ENCODE measurements around the gene LGALS9C. TPM values are rescaled to one million over a fixed set of nuclear protein-coding genes. Genes with fewer than 3 reads are reported as not detected.
"Not testable (repeated sequence)": the region's sequence is repeated elsewhere in the genome, so short reads cannot be mapped to it uniquely, and the experiment has no call there.

LGALS9C gene
- total and polyA plus RNA-seq, 2 of the 4 experiments (the other 2 are of a cell fraction): not detected

- H3K27me3 ChIP-seq (ENCODE audit: control insufficient read depth, insufficient read depth, low read length); H4K8ac ChIP-seq (ENCODE audit: low read depth in 2 of 2, low read length in 2 of 2); CTCF ChIA-PET; H4K20me1 ChIP-seq (ENCODE audit: insufficient read depth, low read length); H2BK15ac ChIP-seq (ENCODE audit: low read depth, low read length); H2AFZ ChIP-seq (replicated peaks; ENCODE audit: low read length, poor library complexity); ATAC-seq (ENCODE audit: low read depth); H3K36me3 ChIP-seq (ENCODE audit: control insufficient read depth, insufficient read depth, low read length); H3K4me1 ChIP-seq (ENCODE audit: control insufficient read depth, insufficient read depth, low read length); H2BK120ac ChIP-seq (ENCODE audit: low read depth, low read length); H3K4me2 ChIP-seq (ENCODE audit: low read depth, low read length); H2AK9ac ChIP-seq (replicated peaks; ENCODE audit: low read depth, low read length, poor library complexity); H4K91ac ChIP-seq (ENCODE audit: insufficient read depth, low read depth, low read length); BruUV-seq (replicated peaks); POLR2A ChIA-PET (ENCODE audit: unreplicated experiment); H3K9ac ChIP-seq (ENCODE audit: low read depth, low read length); H3K27ac ChIP-seq (ENCODE audit: insufficient read depth, low read length); H3K56ac ChIP-seq (ENCODE audit: extremely low read depth, insufficient read depth, low read length); in situ Hi-C loops (cut with MboI; ENCODE audit: low sequenced_read_pairs); H3K9me3 ChIP-seq (ENCODE audit: control insufficient read depth, insufficient read depth, low read length); H3K79me1 ChIP-seq (ENCODE audit: low read depth in 1 of 2, low read length in 2 of 2); H2AK5ac ChIP-seq (ENCODE audit: low read depth, low read length); H2BK5ac ChIP-seq (ENCODE audit: low read depth, low read length, poor library complexity, severe bottlenecking); H2BK20ac ChIP-seq (ENCODE audit: low read depth, low read length); H3K4ac ChIP-seq (ENCODE audit: low read depth, low read length); H3K18ac ChIP-seq (ENCODE audit: low read depth, low read length); intact Hi-C loops (cut with micrococcal nuclease); DNase-seq; H3K14ac ChIP-seq (replicated peaks; ENCODE audit: low read depth, low read length); H3K9me1 ChIP-seq (ENCODE audit: insufficient read depth, low read length); H3K4me3 ChIP-seq (ENCODE audit: insufficient read depth, low read depth, low read length); H3K23ac ChIP-seq (ENCODE audit: low read depth, low read length); H4K5ac ChIP-seq (ENCODE audit: low read depth, low read length); dilution Hi-C loops (cut with HindIII; ENCODE audit: low sequenced_read_pairs, unreplicated experiment): not testable (repeated sequence)
Measured at GRCh38 chr17:18530405-18530804, 53.8 kb downstream of the LGALS9C start.

- H3K9ac ChIP-seq (ENCODE audit: low read depth, low read length); H4K20me1 ChIP-seq (ENCODE audit: insufficient read depth, low read length); H2BK20ac ChIP-seq (ENCODE audit: low read depth, low read length); H3K56ac ChIP-seq (ENCODE audit: extremely low read depth, insufficient read depth, low read length); H3K27ac ChIP-seq (ENCODE audit: insufficient read depth, low read length); H2AK9ac ChIP-seq (replicated peaks; ENCODE audit: low read depth, low read length, poor library complexity); H2BK5ac ChIP-seq (ENCODE audit: low read depth, low read length, poor library complexity, severe bottlenecking); H2BK15ac ChIP-seq (ENCODE audit: low read depth, low read length); BruUV-seq (replicated peaks); H4K91ac ChIP-seq (ENCODE audit: insufficient read depth, low read depth, low read length); H3K18ac ChIP-seq (ENCODE audit: low read depth, low read length); H3K79me1 ChIP-seq (ENCODE audit: low read depth in 1 of 2, low read length in 2 of 2); H2AK5ac ChIP-seq (ENCODE audit: low read depth, low read length); intact Hi-C loops (cut with micrococcal nuclease); H3K27me3 ChIP-seq (ENCODE audit: control insufficient read depth, insufficient read depth, low read length); in situ Hi-C loops (cut with MboI; ENCODE audit: low sequenced_read_pairs); H2BK120ac ChIP-seq (ENCODE audit: low read depth, low read length); POLR2A ChIA-PET (ENCODE audit: unreplicated experiment); H3K4me1 ChIP-seq (ENCODE audit: control insufficient read depth, insufficient read depth, low read length); H3K4me2 ChIP-seq (ENCODE audit: low read depth, low read length); H4K8ac ChIP-seq (ENCODE audit: low read depth in 2 of 2, low read length in 2 of 2); DNase-seq; H3K9me3 ChIP-seq (ENCODE audit: control insufficient read depth, insufficient read depth, low read length); ATAC-seq (ENCODE audit: low read depth); H3K23ac ChIP-seq (ENCODE audit: low read depth, low read length); H3K14ac ChIP-seq (replicated peaks; ENCODE audit: low read depth, low read length); H3K9me1 ChIP-seq (ENCODE audit: insufficient read depth, low read length); H2AFZ ChIP-seq (replicated peaks; ENCODE audit: low read length, poor library complexity); H3K4me3 ChIP-seq (ENCODE audit: insufficient read depth, low read depth, low read length); dilution Hi-C loops (cut with HindIII; ENCODE audit: low sequenced_read_pairs, unreplicated experiment); H4K5ac ChIP-seq (ENCODE audit: low read depth, low read length); H3K4ac ChIP-seq (ENCODE audit: low read depth, low read length); CTCF ChIA-PET; H3K36me3 ChIP-seq (ENCODE audit: control insufficient read depth, insufficient read depth, low read length): not testable (repeated sequence)
- no CpG with 5 or more reads among the region's 5 CpGs for WGBS, 2 experiments (ENCODE audit: extremely low coverage in 2 of 2, insufficient read length in 1 of 2)
Measured at GRCh38 chr17:18542234-18542633, 65.6 kb downstream of the LGALS9C start.

All from IMR-90 (cell line).